Islet precursor cell (in vitro differentiated cells): ENCODE data around the gene ATAD3C.
"Not testable (repeated sequence)": the region's sequence is repeated elsewhere in the genome, so short reads cannot be mapped to it uniquely, and the experiment has no call there.

ENCODE experiments used
- DNase-seq: peaks from one replicate; pipeline ENCODE4 v3.0.0-alpha.2; 2018

The ATAD3C gene

GRCh38 chr1:1432951-1433803, 16.3 kb upstream of the ATAD3C start:
- peak; percentile 98 for DNase-seq

- DNase-seq = peak; percentile 89
Measured at GRCh38 chr1:1433804-1434130, 15.7 kb upstream of the ATAD3C start.

- peak; percentile 85 for DNase-seq
Measured at GRCh38 chr1:1434131-1434823, 15.2 kb upstream of the ATAD3C start.

- no peak for DNase-seq
Measured at GRCh38 chr1:1434824-1435105, 14.7 kb upstream of the ATAD3C start.

- DNase-seq = peak; percentile 85
Measured at GRCh38 chr1:1435106-1435903, 14.2 kb upstream of the ATAD3C start, which contains the start of gene VWA1. VWA1 (plus strand) TSS chr1:1435690; CDS start chr1:1435749, 59 bp downstream.

GRCh38 chr1:1435911-1436629, 13.4 kb upstream of the ATAD3C start:
- DNase-seq = no peak

- DNase-seq = no peak
Measured at GRCh38 chr1:1436630-1437032, 12.9 kb upstream of the ATAD3C start.

- no peak for DNase-seq
Measured at GRCh38 chr1:1437033-1437903, 12.2 kb upstream of the ATAD3C start.

- no peak for DNase-seq
Measured at GRCh38 chr1:1437904-1438376, 11.5 kb upstream of the ATAD3C start.

GRCh38 chr1:1438531-1439381, 10.7 kb upstream of the ATAD3C start:
- no peak for DNase-seq

GRCh38 chr1:1439546-1440261, 9.8 kb upstream of the ATAD3C start:
- DNase-seq = no peak

- no peak for DNase-seq
Measured at GRCh38 chr1:1440262-1441001, 9.1 kb upstream of the ATAD3C start.

- DNase-seq = no peak
Measured at GRCh38 chr1:1441002-1441888, 8.2 kb upstream of the ATAD3C start.

GRCh38 chr1:1442069-1442770, 7.3 kb upstream of the ATAD3C start:
- DNase-seq = no peak

GRCh38 chr1:1446631-1447030, 2.9 kb upstream of the ATAD3C start:
- not testable (repeated sequence) for DNase-seq

- not testable (repeated sequence) for DNase-seq
Measured at GRCh38 chr1:1450616-1451015, 1.1 kb downstream of the ATAD3C start.

- no peak for DNase-seq
Measured at GRCh38 chr1:1451696-1452364, 2.3 kb downstream of the ATAD3C start.
